Stimulated activated naive CD8-positive, alpha-beta T cell treated with anti-CD3 and anti-CD28 coated beads, Interleukin-15, Interleukin-2, amounts not matched to agents 100 ng/mL and 50 ng/mL, for 24 hours (primary cell): ENCODE measurements around the gene RHOJ.

ENCODE experiments used
- H3K27ac Mint-ChIP-seq: one replicate; pipeline ENCODE4 v1.8.0; 2021; ENCODE audit warnings: mild to moderate bottlenecking, mixed read lengths
- H3K27me3 Mint-ChIP-seq: one replicate; pipeline ENCODE4 v1.8.0; 2021; ENCODE audit warnings: mixed read lengths
- H3K36me3 Mint-ChIP-seq: one replicate; pipeline ENCODE4 v1.8.0; 2021; ENCODE audit warnings: low read depth, mixed read lengths
- H3K4me1 Mint-ChIP-seq: one replicate; pipeline ENCODE4 v1.8.0; 2021; ENCODE audit warnings: low read depth, mixed read lengths
- H3K4me3 Mint-ChIP-seq: one replicate; pipeline ENCODE4 v1.8.0; 2021; ENCODE audit warnings: mild to moderate bottlenecking, mixed read lengths
- H3K9me3 Mint-ChIP-seq: one replicate; pipeline ENCODE4 v1.8.0; 2021; ENCODE audit warnings: mixed read lengths

Gene RHOJ

GRCh38 chr14:63328787-63329737 is 124.8 kb downstream of the RHOJ start:
- H3K27ac Mint-ChIP-seq, result no peak overlapping the region
- H3K4me3 Mint-ChIP-seq, result no peak overlapping the region
- H3K27me3 Mint-ChIP-seq, result peaks cover 27% of the 10 kb centered on the region
- H3K9me3 Mint-ChIP-seq, result no peaks in the 10 kb centered on the region
- H3K36me3 Mint-ChIP-seq, result no peaks in the 10 kb centered on the region
- no peaks in the 10 kb centered on the region for H3K4me1 Mint-ChIP-seq

- H3K27ac Mint-ChIP-seq, result no peak overlapping the region
- no peak overlapping the region for H3K4me3 Mint-ChIP-seq
- H3K4me1 Mint-ChIP-seq, result no peaks in the 10 kb centered on the region
- H3K9me3 Mint-ChIP-seq, result peaks cover 3% of the 10 kb centered on the region
- H3K27me3 Mint-ChIP-seq, result peaks cover 28% of the 10 kb centered on the region
- H3K36me3 Mint-ChIP-seq, result no peaks in the 10 kb centered on the region
These were observed 138.1 kb downstream of the RHOJ start for GRCh38 chr14:63342371-63342770.
